Activated T-cell treated with anti-CD3 and anti-CD28 coated beads, Interleukin-2, amount 50 U/mL, for 48 hours (primary cell): ENCODE measurements around the gene FDXACB1.
"Not testable (repeated sequence)": the region's sequence is repeated elsewhere in the genome, so short reads cannot be mapped to it uniquely, and the experiment has no call there.

ENCODE experiments used
- DNase-seq, 2 experiments: peaks; one replicate each; pipeline ENCODE4 v3.0.0-alpha.2; 2020

The FDXACB1 gene

DNA sequence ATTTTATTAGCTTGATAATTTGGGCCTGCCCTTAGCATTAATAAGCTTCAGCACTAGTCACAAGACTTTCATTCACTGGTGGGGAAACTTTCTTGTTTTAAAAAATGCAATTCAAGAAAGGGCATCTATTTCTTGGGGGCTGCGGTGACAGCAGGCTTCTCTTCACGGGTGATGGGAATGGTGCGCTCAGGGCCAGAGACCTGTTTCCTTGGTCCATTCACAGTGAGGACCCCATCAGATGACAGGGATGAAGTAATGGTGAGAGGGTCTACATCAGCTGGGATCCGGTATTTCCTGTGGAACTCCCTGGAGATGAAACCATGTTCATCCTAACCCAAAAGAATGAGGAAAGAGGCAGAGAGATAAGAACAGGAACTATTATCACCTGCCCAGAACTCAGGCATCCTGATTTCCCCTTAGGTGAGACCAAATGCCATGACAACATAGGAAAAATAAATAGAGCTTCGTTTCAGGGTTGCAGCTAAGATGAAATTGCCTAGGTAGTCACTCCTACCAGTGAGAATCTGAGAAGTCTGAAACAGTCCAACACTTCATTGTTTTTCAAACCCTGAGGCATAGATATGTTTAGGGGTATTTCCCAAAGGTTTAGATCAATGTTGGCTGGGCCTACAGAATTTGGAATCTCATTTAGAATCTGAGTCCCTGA is 29.8 kb upstream of the FDXACB1 start:
- DNase-seq = no peak

DNA sequence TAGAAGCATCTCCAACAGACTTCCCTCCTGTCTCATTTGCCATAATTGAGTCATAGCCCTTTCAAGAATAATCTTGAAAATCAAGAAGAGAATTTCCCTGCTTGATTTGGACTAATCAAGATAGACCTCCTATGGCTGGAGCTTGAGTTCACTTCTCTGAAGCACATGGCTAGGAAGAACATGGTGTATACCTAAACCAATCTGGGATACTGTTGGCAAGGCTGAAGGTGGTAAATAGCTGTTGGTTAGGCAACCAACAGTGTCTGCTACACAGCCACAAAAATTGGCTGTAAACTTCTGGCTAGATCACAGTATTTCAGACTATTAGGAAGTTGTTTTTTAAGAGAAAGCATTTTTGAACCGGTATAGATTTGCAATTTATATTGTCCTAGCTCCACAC is 27.7 kb upstream of the FDXACB1 start:
- no peak for DNase-seq

DNA sequence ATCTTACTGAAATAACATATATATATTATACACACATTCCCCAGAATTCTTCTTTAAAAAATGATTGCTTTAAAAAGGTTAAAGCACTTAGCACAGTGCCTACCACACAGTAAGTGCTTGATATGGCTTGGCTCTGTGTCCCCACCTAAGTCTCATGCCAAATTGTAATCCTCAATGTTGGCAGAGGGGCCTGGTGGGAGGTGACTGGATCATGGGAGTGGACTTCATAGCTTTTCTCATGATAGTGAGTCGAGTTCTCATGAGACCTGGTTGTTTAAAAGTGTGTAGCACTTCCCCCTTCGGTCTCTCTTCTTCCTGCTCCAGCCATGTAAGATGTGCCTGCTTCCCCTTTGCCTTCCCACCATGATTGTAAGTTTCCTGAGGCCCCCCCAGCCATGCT is 26.4 kb upstream of the FDXACB1 start:
- DNase-seq = no peak

DNA sequence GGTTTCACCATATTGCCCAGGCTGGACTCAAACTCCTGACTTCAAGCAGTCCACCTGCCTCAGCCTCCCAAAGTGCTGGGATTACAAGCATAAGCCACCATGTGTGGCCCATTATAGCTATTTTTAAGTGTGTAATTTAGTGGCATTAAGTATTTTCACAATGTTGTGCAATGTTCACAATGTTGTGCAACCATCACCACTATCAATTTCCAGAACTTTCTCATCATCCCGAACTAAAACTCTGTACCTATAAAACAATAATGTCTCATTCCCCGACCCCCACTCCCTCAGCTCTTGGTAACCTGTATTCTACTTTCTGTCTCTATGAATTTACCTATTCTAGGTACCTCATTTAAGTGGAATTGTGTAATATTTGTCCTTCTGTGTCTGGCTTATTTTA is 7.9 kb upstream of the FDXACB1 start:
- no peak for DNase-seq

DNA sequence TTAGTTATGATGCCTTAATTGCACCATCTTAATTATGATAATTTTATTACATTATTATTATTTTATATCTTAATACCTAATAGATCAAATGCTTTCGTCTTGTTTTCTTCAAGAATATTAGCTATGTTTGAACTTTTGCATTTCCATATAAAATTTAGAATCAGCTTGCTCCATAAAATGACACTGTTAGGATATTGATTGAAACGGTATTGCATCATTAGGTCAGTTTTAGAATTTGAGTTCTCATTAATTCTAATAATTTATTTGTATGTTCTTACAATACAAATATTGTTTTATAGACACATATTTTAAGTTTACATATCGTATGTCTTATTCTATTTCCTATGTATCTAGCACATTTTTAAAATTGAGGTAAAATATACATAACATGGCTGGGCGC is 7.1 kb upstream of the FDXACB1 start:
- DNase-seq = no peak

DNA sequence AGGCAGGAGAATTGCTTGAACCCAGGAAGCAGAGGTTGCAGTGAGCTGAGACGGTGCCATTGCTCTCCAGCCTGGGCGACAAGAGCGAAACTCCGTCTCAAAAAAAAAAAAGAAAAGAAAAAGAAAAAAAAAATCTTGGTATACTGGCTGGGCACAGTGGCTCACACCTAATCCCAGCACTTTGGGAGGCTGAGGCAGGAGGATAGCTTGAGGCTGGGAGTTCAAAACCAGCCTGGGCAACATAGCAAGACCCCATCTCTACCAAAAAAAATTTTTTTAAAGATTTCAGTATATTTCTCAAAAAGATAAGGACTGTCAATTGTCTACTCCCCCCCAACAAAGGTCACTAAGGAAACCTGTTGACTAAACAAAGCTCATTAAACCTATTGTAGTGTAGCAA is 6.1 kb upstream of the FDXACB1 start:
- not testable (repeated sequence) for DNase-seq

DNA sequence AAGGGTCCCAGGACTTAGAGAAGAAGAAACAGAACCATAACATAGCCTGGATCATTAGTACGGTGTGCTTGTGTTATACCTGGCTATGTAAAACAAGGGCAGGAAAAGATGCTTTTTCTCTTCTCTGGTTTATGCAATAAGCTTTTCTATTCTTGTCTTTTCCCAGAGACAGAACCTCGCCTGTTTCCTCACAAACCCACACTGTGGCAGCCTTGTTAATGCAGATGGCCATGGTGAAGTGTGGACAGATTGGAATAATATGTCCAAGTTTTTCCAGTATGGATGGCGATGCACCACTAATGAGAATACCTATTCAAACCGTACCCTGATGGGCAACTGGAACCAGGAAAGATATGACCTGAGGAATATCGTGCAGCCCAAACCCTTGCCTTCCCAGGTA is 3.2 kb upstream of the FDXACB1 start:
- DNase-seq = no peak

DNA sequence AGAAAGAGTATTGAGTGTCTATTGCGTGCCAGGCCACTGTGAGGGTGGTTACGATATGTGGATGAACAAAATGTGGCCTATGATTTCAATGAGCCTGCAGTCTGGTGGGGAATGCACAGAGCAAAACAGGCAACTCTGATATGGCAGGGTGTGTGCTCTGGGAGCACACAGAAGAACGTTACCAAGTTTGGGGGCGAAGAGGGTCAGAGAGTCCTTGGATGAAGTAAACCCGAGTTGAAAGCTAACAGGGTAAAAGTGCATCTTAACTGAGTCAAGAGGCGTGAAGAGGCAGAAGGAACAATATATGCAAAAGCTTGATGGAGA is 634 bp upstream of the FDXACB1 start:
- DNase-seq = no peak

DNA sequence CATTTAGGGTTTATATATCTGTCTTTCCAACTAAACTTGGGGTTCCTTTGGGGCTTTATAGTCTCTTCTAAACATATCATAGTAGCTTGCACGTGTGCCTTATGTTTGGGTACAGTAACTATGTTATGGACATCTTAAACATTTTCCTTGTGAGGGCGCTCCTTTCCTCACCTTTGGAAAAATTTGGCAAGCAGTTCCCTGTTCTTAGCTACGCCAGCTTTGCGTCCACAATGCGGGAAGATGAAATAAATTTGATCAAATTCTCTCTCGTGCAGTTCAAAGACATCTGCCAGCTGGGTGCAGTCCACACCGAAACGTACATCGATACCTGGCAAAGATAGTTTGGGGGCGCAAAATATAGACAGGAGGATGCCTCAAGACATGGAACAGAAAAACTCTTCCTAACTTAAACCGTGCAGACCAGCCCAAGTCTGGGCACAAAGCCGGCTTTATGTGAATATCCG is 548 bp downstream of the FDXACB1 start:
- DNase-seq = no peak

DNA sequence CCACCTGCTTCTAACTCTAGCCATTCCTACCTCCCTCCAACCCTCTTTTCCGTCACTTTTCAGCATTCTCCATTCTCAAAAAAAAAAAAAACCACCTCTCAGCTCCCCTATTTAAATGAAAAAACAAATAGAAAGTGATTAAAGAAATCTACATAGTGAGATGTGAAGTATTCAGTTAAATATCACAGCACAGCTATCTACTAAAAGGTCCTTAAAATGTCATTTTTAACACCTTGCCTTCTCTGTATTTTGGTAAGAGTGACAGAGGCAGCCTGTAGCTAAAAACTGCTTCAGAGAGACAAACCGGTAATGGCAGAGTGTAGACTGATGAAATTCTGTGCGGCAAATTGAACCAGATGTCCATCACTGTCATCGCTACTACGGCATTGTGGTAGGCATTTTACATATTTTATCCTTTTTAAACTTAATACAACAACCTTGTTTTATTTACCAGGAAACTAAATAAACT is 7.2 kb downstream of the FDXACB1 start:
- no peak for DNase-seq

DNA sequence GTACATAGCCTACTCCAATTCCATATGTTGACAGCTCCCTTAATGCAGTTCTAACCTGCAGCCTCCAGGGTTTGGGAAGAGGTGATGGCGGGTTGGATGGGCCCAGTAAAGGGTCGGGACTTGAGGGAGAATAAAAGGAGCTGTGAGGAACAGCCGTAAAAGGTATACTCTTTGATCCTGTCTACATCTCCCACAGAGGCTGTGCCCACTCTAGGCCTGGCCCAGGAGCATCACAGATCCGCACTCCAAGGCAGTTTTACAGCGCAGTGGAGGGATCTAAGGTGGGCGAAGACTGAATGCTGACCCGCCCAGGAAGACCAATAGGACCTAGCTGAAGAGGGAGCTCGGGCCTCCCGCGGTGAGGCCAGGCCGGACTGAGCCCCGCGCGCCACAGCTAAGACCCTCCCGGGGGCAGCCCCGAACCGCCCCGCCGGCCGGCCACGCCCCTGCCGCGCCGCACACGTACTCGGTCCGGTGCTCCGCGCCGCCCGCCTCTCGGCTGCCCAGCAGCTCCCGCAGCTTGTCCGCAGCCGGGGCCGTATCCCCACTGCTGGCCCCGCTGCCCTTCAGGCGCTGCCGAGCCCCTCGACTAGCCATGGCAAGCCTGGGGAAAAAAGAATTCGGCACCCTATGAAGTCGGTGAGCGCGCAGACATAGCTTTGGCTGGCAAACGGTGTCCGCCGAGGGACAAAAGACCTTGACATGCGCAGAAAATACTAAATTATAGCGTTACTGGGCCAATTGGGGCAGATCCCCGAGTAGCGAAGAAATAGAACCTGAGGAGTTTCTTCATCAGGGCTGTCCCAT is 7.9 kb downstream of the FDXACB1 start, which contains the start of gene ALG9:
TSS of gene ALG9 (minus strand) at position 696 of the 807 bp plus-strand sequence. CDS start at position 597, 99 bp downstream.
- DNase-seq = peak; percentile 94

DNA sequence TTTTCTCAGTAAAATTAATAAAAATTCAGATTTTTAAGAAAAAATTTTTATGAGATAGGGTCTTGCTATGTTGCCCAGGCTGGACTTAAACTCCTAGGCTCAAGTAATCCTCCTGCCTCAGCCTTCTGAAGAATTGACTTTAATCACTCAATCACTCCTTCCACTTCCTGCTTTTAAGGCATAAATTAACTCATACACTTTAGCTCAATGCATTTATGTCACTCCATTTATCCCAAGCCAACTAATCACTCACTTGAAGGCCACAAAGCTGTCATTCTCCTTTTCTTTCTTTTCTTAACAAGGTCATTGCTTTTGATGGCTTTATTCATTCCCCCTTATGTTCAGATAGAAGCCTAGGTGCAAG is 8.5 kb downstream of the FDXACB1 start:
- DNase-seq = no peak

DNA sequence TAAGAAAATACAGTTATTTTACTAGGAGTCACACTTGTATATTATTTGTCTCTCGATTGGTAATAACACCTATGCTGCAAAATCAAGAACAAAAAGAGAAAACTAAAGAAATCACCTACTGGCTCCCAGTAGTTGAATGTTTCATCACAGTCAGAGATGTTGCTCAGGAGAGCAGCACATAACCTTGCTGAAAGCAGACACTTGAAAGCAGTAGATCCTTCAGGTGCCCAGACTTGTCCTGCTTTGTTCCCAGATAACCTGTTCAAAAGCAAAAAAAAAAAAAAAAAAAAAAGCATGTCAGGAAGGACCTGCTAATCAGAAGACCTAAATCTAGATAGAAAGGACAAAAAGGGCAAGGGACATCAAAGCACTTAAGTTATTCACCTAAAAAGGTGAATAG is 8.9 kb downstream of the FDXACB1 start:
- DNase-seq = no peak

DNA sequence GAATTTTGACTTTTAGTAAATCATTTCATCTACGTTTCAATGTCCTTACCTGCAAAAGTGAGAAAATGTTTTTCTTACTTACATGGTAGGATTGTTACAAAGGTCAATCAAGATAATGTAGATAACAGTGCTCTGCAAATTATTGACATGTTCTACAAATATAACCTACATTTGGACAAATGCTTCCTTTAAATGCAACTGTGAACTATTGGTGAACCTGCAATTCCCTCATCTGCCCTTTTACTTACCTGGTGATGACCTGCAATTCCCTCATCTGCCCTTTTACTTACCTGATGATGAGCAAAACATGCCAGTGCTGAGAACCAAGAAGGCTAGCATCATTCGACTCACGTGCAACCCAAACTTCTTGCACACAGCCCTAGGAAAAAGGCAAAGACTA is 18.7 kb downstream of the FDXACB1 start:
- no peak for DNase-seq

DNA sequence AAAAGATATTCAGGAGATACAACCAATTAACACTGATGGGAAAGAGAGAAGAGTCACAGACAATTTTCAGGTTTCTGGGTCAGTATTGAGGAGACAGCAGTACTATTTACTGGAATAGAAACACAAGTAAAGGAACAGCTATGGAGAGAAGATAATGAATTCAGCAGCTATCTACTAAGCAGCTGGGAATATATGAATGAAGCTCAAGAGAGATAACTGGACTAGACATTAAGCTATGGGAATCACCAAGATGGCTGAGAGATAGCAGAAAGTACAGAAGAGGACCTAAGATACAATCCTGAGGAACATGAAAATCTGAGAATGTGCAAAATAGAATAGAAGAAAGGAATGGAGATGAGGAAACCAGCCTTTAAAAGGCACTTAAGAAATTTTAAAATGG is 23.5 kb downstream of the FDXACB1 start:
- DNase-seq = no peak

DNA sequence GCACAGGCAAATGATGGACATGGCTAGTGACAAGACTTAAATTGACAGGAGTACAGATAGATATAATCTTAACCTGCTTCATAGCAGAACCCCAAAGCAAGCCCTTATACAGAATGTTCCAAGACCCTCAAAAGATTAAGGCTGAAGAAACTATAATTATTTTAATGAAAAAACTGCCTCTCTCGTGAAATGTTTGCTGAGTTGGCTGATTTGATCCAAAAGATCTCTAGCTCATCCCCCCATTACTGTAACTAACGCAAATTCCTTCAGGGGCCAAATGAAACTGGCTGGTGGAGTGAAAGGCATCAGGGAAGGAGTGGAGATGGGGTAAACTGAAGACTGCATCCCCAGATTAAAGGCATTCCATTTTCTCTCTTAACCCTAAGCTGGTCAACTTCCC is 26.9 kb downstream of the FDXACB1 start:
- DNase-seq = no peak

DNA sequence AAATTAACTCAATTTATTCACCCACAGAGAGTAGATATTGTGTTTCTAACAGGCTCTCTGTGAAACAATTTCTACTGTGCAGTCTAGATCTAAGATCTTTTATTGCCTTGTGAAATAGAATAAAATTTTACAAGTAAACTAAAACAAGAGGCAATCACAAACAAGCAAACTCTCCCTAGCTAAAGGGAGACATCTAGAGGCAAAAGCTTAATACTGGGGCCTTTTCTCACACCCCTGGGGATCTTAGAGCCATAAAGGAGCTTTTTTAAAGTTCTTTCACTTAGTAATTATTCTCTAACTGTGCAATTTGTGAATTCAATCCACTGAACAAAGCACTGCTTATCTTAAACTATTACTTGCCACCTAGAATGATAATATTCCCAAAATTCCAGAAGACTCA is 27.3 kb downstream of the FDXACB1 start:
- DNase-seq = no peak

DNA sequence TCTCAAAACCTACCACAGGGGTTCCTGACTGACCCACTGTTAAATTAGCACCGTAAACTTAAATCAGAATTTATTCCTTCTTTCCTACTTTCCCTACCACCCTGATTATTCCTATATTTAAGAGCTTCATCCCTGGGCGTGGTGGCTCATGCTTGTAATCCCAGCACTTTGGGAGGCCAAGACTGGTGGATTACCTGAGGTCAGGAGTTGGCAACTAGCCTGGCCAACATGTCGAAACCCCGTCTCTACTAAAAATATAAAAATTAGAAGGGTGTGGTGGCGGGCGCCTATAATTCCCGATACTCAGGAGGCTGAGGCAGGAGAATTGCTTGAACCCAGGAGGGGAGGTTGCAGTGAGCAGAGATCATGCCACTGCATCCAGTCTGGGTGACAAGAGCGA is 27.9 kb downstream of the FDXACB1 start:
- no peak for DNase-seq

DNA sequence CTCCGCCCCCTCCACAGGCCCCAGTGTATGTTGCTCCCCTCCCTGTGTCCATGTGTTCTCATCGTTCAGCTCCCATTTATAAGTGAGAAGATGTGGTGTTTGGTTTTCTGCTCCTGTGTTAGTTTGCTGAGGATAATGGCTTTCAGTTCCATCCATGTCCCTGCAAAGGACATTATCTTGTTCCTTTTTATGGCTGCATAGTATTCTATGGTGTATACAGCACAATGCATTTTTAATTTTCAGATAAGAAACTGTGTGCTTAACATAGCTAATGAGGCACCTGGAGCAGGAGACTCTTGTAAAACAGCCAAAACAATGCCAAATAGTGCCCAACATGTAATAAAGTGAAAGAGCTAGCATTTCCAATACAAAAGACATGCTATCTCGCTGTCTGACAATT is 29.3 kb downstream of the FDXACB1 start:
- DNase-seq = no peak

DNA sequence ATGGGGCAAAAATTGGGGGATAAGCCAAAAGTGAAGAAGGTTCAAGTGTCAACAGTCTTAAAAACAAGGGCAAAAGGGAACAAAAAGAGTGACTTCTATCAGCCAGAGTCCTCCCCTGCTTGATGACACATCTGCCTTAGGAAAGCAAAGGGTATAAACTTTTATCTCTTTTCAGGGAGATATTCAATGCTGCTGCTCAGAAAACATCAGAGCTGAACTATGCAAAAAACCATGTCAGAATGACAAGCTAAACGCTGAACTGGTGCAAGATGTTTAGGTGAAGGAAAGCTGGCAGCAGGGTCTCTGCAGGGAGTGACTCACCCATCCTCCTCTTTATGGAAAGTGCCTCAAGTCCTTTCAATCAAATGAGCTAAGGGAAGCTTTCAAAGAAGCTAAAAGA is 32.3 kb downstream of the FDXACB1 start:
- DNase-seq = no peak

DNA sequence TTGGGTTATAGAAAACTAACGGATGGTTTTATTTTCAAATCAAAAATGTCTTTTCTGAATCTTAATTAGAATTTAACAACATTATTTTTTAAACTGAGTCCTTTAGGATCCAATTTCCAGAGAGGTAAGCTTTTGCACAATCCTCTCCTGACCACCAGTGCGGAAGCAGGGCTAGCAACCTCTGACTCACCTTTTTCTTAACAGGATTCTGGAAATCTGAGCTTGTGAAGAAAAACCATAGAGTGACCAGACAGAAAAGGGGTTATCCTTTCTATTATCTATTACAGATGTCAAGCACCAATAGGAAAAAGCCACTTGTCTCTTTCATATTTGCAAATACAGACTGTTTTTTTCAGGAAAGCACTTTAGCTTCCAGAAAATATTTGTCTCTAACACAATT is 32.9 kb downstream of the FDXACB1 start:
- no peak for DNase-seq

DNA sequence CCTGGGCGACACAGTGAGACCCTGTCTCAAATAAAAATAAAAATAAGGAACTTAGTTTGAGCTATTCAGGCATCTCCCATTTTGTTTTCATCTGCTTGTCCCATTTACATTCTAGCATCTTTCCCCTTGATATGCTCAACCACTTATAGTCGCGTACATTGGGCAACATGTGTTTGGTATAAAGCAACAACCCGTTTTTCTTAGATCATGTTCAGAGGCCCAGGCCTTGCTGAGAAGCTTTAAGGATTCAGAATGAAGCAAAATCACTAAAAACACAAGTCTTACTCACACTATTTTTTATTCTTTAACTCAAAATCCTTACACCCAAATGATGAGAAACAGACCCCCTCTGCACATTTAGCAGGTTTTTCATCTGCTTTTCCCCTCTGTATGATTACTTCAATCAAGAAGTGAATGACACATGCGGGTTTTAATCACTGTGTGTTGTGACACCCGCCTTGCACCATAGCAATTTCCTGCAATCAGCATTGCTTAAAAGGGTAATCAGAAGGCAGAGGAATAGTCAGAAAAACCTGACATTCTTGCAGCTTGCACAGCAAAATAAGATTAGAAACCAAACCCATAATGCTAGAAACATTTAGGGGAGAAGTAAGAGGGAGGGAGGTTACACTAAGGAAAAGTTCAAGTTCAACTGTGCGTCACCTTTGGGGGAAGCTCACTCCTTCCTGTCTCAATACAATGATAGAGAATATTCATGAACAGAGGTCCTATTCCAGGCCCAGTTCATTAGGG is 33.5 kb downstream of the FDXACB1 start:
- no peak for DNase-seq

DNA sequence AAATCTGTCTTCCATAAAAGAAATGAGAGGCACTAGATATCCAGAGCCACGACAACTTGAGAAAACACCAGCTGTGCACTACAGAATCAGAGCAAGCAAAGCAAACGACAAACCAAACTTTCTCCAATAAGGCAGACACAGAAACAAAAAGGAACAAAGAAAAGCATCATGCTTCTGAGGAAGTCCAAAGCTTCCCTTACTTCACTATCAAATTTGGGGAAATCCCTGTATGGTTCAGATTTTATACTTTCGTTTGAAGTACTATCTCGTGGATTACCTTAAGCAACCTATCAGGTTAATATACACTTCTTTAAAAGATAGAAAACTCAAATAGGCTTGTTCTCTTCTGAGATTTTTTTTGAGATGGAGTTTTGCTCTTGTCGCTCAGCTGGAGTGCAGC is 35.3 kb downstream of the FDXACB1 start:
- DNase-seq = no peak
